GM19099 (cell line): ENCODE measurements around the gene CPA2.

Experiments
- POLR2A ChIP-seq: IDR thresholded peaks from 3 replicates; pipeline ENCODE4 v1.6.1; 2011; ENCODE audit warnings: low read depth; ENCODE audit not compliant: insufficient read length; ENCODE audit errors: extremely low read depth

The CPA2 gene

DNA sequence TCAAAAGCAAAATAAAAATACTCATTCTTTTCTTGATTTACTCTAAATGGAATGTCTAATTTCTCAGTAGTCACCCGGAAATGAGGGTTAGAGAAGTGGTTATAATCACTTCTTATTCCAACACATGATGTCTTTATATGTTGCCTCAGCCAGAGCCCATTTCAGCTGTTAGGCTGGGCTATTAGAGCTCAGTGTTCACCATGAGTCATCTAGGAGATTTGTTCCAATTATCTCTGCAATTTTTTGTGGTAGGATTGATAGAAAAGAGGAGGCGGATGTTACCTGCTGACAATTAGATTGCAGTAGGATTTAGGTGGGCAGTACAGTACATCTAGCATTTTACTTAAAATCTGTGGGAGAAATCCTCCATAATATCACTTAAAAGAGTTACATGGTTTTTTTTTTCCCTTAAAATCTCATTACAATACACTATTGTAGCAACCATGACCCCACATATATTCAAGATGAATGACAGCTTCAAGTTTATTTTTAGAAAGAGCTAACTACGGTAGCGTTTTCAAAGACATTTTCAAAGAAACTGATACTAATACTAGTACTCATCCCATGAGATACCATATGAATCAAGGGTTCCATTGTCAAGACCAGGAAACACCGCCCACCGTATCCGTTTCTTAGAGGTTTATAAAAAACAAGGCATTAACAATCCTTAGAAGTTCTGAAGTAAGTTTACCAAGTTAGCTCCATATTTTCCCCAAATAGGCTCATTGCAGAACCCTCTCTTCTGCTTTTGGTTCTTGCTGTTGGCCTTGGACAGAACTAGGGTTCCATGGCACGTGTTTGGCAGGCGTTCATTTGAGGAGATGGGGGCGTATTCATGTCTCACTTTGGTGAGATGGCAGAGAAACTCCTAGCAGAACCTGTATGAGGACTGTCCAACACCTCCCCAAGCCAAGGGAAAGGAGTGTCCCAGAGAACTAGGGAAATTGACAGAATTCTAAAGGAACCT is 10.4 kb downstream of the CPA2 start:
- no peak for TF ChIP-seq POLR2A

DNA sequence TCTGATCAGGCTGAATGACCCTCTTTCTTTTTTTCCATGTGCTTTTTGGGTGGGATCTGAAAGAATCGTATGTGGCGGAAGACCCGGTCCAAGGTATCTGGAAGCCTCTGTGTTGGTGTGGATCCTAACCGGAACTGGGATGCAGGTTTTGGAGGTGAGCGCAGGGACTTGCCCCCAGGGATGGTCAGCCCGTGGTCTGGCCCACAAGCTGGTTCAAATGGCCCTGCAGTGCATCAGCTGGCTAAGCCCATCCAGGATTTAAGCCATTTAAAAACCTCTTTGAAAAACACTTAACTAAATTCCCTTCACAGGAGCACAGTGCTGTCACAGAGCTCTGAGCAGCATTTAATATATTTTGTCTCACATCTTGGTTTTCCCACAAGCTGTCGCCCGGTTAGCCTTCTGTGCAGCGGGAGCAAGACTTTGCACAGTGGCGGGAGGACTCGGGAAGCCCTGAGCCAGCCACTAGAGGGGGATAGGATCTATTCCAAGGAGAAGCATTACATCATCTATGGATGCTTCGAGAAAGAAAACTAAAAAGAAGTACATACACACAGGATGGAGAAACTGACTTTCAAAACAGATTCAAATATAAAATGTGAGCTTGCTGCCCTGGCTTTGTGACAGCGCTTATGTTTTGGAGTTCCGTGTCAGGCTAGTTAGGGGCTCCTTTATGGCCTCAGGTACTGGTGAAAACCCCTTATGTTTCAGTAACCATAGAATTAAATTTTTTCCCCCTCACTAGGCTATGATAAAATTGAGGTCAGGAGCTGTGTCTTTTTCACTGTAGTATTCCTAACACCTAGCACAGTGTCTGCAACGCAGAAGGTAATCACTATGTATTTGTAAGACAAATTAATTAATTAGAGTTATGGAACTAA is 11.3 kb downstream of the CPA2 start:
- TF ChIP-seq POLR2A: no peak

DNA sequence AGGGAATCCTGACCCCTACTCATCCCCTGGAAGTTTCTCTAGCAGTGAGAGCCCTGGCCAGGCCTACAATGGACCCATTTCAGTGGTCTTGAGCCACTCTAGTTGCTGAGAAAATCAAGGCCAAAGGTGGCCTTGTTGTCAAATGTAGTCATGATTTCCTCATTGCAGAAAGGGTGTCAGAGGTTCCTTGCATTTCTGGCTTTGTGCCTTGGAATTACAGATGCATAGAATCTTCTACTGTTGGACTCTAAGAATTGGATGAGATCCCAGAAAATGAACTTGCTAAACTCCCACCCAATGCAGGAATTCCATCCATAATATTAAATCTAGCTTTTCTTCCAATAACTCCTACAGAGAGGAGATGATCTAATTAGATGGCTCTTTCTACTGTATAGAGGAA is 12.2 kb downstream of the CPA2 start:
- no peak for TF ChIP-seq POLR2A

DNA sequence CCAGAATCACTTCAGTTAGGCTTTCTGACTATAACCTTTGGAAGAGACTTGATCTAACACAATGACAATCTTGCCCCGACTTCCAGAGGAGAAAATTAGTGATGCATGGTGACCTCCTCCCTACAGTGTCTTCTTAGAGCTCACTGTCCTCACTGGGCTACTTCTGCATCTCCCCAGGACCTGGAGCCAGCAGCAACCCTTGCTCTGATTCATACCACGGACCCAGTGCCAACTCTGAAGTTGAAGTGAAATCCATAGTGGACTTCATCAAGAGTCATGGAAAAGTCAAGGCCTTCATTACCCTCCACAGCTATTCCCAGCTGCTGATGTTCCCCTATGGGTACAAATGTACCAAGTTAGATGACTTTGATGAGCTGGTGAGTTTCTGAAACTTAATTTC is 12.6 kb downstream of the CPA2 start:
- TF ChIP-seq POLR2A: no peak

DNA sequence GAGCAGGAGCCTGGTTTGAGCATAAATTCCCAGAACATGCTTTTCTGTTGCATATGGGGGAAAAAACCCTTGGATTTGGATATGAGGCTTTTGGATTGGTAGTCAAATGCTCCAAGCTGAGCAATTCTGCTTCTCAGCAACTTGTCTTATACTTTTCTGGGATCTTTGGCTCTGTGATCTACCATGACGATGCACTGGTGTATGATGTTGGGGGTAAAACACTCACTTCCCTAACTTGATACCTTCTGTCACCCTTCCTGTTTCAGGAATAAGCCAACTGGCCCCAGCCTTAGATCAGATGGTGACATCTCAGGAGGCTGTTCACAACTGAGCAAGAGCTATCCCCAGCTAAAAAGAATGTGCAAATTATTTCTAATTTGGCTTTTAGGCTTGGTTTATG is 13.2 kb downstream of the CPA2 start:
- TF ChIP-seq POLR2A: no peak

DNA sequence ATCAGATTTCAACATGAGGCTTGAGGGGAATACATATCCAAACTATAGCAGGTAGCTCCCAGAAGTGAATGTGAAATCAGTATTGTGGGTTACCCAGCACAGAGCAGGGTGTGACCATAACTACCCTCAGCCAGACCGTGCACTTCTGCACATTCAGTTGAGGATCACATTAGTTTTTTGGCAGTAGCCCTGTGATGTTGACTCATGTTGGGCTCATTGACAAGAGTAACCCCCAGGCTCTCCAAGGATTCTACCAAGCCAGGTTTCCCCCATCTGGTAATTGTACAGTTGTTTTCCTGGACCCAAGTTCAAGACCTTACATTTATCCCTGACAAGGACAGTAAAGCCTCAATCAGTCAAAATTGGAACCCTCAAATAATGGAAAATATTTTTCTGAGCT is 14.6 kb downstream of the CPA2 start:
- TF ChIP-seq POLR2A: no peak

DNA sequence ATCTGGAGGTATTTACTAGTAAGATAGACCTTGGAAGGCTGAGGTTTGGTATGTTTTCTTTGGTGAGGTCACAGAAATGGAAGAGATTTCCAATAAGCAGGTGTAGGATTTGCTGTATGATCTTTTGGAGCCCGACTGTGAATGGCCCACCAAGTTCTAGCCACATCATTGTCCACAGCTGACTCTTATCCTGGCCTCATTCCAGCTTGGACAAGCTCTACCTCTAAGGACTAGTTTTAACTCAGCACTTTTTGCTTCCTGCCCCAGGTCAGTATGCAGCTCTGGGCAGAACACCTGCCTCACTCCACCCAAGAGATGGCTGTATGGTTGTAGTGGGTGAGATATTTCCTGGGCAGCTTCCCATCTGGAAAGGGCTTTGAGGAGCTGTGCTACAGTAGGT is 20.2 kb downstream of the CPA2 start:
- TF ChIP-seq POLR2A: no peak

DNA sequence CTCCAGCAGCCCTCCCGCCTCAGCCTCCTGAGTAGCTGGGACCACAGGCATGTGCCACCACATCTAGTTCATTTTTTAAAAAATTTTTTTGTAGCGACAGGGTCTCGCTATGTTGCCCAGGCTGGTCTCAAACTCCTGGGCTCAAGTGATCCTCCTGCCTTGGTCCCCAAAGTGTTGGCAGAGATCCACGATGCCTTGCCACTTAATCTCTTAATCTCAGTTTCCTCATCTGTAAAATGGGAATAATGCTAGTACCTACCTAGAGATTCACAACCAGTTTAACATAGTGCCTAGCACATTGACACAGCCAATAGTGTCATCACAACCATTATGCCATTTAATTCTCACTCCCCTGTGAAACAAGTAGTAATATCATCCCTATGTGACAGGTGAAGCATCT is 21.5 kb downstream of the CPA2 start:
- no peak for TF ChIP-seq POLR2A

DNA sequence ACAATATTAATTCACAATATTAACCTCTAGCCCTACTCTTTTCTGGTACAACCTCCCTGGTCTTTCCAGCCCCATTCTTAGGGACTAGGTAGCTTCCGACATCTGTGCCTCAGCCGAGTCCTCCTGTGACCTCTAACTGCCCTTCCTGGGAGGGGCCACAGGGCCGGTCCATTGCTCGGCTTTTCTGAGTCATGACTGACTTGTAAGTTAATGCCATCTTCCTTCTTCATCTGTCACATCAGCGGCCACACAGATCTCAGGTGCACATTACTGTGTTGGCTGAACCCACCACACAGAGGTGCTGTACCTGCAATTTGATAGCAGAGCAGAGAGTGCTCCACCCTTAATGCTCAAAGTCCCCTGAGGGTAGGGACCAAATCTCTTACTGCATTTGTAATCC is 22.2 kb downstream of the CPA2 start:
- no peak for TF ChIP-seq POLR2A

DNA sequence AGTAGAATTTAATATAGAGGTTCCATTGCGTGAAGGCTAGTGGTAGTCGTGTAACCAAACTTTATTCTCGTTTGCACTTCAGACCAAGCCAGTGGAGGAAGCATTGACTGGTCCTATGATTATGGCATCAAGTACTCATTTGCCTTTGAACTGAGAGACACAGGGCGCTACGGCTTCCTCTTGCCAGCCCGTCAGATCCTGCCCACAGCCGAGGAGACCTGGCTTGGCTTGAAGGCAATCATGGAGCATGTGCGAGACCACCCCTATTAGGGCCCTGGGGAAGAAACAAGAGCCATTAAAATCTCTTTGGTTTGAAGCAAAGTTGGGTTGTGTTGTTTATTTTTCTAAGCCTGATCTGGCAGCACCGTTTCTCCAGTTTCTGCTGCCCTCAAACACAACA is 22.8 kb downstream of the CPA2 start:
- no peak for TF ChIP-seq POLR2A

DNA sequence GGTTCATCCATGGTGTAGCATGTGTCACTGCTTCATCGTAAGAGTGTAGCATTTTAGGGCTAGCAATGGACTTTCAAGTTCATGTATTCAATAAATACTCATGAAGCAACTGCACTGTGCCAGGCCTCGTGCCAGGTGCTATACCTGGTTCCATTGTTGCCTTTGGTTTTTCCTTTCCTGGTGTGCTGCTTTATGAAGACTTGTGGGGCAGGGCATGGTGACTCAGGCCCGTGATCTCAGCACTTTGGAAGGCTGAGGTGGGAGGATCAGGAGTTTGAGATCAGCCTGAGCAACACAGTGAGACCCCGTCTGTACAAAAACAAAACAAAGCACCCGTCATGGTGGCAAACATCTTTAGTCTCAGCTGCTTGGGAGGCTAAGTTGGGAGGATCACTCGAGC is 24.1 kb downstream of the CPA2 start:
- no peak for TF ChIP-seq POLR2A

DNA sequence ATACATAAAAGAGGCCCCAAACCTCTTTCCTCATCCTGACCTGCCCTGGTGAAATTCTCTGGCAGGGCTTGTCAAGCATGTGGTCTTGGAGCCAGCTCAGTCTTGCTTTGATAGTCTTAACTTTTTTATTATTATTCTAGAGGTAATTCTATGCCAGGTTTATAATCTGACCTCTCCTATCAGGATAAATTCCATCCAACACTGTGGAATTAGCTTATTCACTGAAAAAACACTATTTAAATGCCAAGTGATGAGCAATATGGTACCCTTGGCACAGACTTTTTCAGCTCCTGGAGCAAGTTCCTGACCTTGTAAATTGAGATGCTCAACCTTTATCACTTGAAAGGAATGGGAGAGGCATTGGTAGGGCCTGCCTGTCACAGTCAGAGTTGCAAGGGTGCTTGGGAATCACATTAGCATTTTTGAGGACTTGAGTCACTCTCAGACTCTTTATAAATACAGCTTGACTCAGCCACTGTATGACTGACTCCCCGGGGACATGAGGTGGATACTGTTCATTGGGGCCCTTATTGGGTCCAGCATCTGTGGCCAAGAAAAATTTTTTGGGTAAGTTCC is 26.1 kb downstream of the CPA2 start, which contains the start of gene CPA4:
TSS of gene CPA4 (plus strand) at position 480 of the 576 bp plus-strand sequence. CDS start at position 500, 20 bp downstream.
- TF ChIP-seq POLR2A: no peak

DNA sequence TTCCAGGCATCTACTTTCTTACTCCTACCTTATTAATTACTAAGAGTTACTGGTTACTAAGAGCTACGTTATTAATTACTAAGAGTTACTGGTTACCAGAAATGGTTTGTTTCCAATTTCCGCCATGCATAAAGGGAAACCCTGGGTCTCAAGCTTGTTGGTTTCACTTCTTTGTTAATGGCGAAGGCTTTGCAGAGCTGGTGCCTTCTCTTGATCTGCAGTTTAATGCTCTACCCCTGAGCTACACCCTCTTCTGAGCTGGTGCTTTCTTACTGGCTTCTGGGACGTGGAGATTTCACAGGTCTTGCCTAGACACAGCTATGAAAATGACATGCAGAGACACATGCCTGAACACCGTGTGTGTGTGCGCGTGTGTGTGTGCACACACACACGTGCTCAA is 26.9 kb downstream of the CPA2 start:
- TF ChIP-seq POLR2A: no peak

DNA sequence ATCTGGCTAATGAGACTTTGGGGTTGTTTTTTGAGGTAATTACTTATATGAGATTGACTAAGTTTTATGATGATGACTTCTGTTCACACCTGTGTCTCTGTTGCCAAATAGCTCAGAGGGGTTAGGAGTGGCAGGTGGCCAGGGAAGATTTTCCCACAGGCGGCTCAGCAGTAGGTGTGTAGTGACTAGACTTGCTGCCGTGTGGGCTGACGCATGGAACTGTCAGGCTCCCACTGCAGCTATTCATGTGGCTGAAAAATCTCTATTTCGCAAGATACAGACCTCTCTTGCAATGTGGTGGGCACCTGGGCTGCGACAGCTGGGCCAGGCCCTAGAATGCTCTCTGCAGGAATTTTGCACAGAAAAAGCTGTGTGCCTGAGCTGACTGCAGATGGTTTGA is 27.7 kb downstream of the CPA2 start:
- TF ChIP-seq POLR2A: no peak

DNA sequence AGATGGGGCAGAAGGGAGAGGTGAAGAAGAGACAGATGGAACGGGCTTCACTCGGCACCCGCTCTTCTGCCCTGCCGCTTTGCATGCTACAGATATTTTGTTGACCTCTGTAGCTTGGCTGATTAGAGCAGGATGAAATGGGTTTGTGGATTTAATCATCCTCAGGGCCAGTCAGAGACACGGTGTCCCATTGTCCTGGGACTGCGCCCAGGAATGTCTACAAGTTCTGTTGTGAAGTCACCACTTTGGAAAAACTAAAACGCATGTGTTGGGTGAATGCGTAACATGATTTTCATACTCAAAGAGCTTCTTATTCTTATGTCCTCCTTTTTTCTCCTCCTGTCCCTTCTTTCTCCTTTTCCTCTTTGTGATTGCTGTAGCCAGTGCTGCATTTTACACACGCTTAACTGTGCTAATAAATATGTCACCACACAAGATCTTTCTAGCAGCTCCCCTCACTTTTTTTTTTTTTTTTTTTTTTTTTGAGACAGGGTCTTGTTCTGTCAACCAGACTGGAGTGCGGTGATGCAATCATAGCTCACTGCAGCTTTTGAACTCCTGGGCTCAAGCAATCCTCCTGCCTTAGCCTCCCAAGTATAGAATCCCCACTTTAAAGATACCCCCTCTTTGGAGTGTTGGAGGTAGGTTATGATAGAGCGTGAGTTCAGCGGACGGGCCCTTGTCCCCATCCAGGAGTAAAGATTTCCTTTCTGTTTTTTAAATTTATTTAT is 29.7 kb downstream of the CPA2 start:
- TF ChIP-seq POLR2A: no peak
